Measurements from ENCODE around the gene LPAR1.

The LPAR1 gene

GRCh38 chr9:110999379-110999778, 38.9 kb downstream of the LPAR1 start:
- DNase-seq (ENCODE audit: low spot score): no peak

- DNase-seq (ENCODE audit: low spot score): no peak
Measured at GRCh38 chr9:110997847-110998246, 40.4 kb downstream of the LPAR1 start.

GRCh38 chr9:110996436-110997220, 41.6 kb downstream of the LPAR1 start:
- no peak for DNase-seq (ENCODE audit: low spot score)

GRCh38 chr9:110995420-110996340, 42.6 kb downstream of the LPAR1 start:
- no peak for DNase-seq (ENCODE audit: low spot score)

GRCh38 chr9:110994771-110995241, 43.5 kb downstream of the LPAR1 start:
- no peak for DNase-seq (ENCODE audit: low spot score)

- DNase-seq (ENCODE audit: low spot score): no peak
Measured at GRCh38 chr9:110990481-110990880, 47.8 kb downstream of the LPAR1 start.

GRCh38 chr9:110986529-110986928, 51.7 kb downstream of the LPAR1 start:
- no peak for DNase-seq (ENCODE audit: low spot score)

GRCh38 chr9:110984890-110985437, 53.3 kb downstream of the LPAR1 start:
- DNase-seq (ENCODE audit: low spot score): no peak

- DNase-seq (ENCODE audit: low spot score): no peak
Measured at GRCh38 chr9:110980261-110980660, 58.0 kb downstream of the LPAR1 start.

- DNase-seq (ENCODE audit: low spot score): no peak
Measured at GRCh38 chr9:110979636-110980035, 58.6 kb downstream of the LPAR1 start.

GRCh38 chr9:110978516-110978915, 59.8 kb downstream of the LPAR1 start:
- DNase-seq (ENCODE audit: low spot score): no peak

GRCh38 chr9:110977259-110977709, 61.0 kb downstream of the LPAR1 start:
- DNase-seq (ENCODE audit: low spot score): no peak

- DNase-seq (ENCODE audit: low spot score): no peak
Measured at GRCh38 chr9:110975969-110976368, 62.3 kb downstream of the LPAR1 start.

GRCh38 chr9:110975278-110975677, 63.0 kb downstream of the LPAR1 start:
- no peak for DNase-seq (ENCODE audit: low spot score)

GRCh38 chr9:110971705-110972104, 66.6 kb downstream of the LPAR1 start:
- DNase-seq (ENCODE audit: low spot score): no peak

GRCh38 chr9:110971234-110971633, 67.0 kb downstream of the LPAR1 start:
- no peak for DNase-seq (ENCODE audit: low spot score)

GRCh38 chr9:110969971-110970386, 68.3 kb downstream of the LPAR1 start:
- no peak for DNase-seq (ENCODE audit: low spot score)

GRCh38 chr9:110968096-110968495, 70.2 kb downstream of the LPAR1 start:
- DNase-seq (ENCODE audit: low spot score): no peak

GRCh38 chr9:110967196-110967595, 71.1 kb downstream of the LPAR1 start:
- no peak for DNase-seq (ENCODE audit: low spot score)

- no peak for DNase-seq (ENCODE audit: low spot score)
Measured at GRCh38 chr9:110960288-110960687, 78.0 kb downstream of the LPAR1 start.

- DNase-seq (ENCODE audit: low spot score): no peak
Measured at GRCh38 chr9:110958847-110959246, 79.4 kb downstream of the LPAR1 start.

- DNase-seq (ENCODE audit: low spot score): no peak
Measured at GRCh38 chr9:110954822-110955291, 83.4 kb downstream of the LPAR1 start.

GRCh38 chr9:110952540-110952859, 85.8 kb downstream of the LPAR1 start:
- no peak for DNase-seq (ENCODE audit: low spot score)
